HCT116 (cell line): ENCODE measurements around the gene PBX2. TPM values are rescaled to one million over a fixed set of nuclear protein-coding genes. Genes with fewer than 3 reads are reported as not detected.

Experiments used
- ATAC-seq: fragments of 200-7000 bp; cut with Tn5 transposase; 2 replicates; pipeline ENCODE4 v1.9.1; 2020; ENCODE audit warnings: mild to moderate bottlenecking, moderate library complexity
- BruUV-seq: library from RNA; stranded (reverse); fragments of 400-500 nt; replicated peaks from 2 replicates; lab custom pipeline; 2021; lab: Mats Ljungman, UMichigan
- CTCF ChIA-PET: fragments of 300-600 bp; sonication (Branson Sonifier 250); formaldehyde crosslinking; loops from one replicate; lab custom pipeline; 2021; ENCODE audit warnings: antibody characterized with exemption; lab: Charles Lee
- POLR2A ChIA-PET: fragments of 300-600, 350-600 bp; sonication (Branson Sonifier 250); formaldehyde crosslinking; loops from one replicate; lab custom pipeline; 2021; ENCODE audit warnings: antibody characterized with exemption; lab: Charles Lee
- RAD21 ChIA-PET, 2 experiments: fragments of 300-600 bp; sonication (Branson Sonifier 250); formaldehyde crosslinking; loops; one replicate each; lab custom pipeline; 2023; ENCODE audit warnings: low total read pairs in 2 of 2; ENCODE audit not compliant: uncharacterized antibody in 2 of 2, unreplicated experiment in 2 of 2, low non-redundant PET in 1 of 2; lab: Charles Lee
- DNase-seq: peaks from one replicate; pipeline ENCODE4 v3.0.0-alpha.2; 2010; ENCODE audit warnings: low read depth, low spot score
- H2AFZ ChIP-seq: fragments of 200-600 bp; shearing (Covaris generic), sonication (generic); 2 replicates; pipeline ENCODE4 v1.6.1; 2017; ENCODE audit warnings: low read depth, mixed run types, mixed read lengths, antibody characterized with exemption, low read length; ENCODE audit not compliant: poor library complexity, severe bottlenecking
- H3K27ac ChIP-seq: 2 replicates; pipeline ENCODE4 v1.5.1; 2012; ENCODE audit warnings: low read depth, low read length
- H3K27me3 ChIP-seq: fragments of 200-600 bp; sonication (generic); 2 replicates; pipeline ENCODE4 v1.6.1; 2016; ENCODE audit warnings: mixed run types, low read length, mixed read lengths; ENCODE audit not compliant: insufficient read depth
- H3K36me3 ChIP-seq, 2 experiments: fragments of 200-500 bp in 1 of 2; fragments of 200-600 bp in 1 of 2; sonication (Bioruptor generic) in 1 of 2; sonication (generic) in 1 of 2; 2 replicates each; pipeline versions ENCODE4 v1.5.1 to v1.6.1; 2014 to 2016; ENCODE audit warnings: low read length in 2 of 2, inconsistent platforms in 1 of 2, mixed read lengths in 1 of 2, mixed run types in 1 of 2; ENCODE audit not compliant: insufficient read depth in 2 of 2, control insufficient read depth in 1 of 2
- H3K4me1 ChIP-seq, 2 experiments: fragments of 200-600 bp in 1 of 2; sonication (generic) in 1 of 2; 2 replicates each; pipeline versions ENCODE4 v1.5.1 to v1.6.1; 2012 to 2017; ENCODE audit warnings: low read length in 2 of 2, inconsistent platforms in 1 of 2, mild to moderate bottlenecking in 1 of 2, mixed read lengths in 1 of 2, mixed run types in 1 of 2, moderate library complexity in 1 of 2; ENCODE audit not compliant: insufficient read depth in 2 of 2, control insufficient read depth in 1 of 2
- H3K4me2 ChIP-seq: fragments of 200-600 bp; sonication (generic); 2 replicates; pipeline ENCODE4 v1.6.1; 2017; ENCODE audit warnings: mixed run types, low read length, mixed read lengths
- H3K4me3 ChIP-seq, 2 experiments: fragments of 200-600 bp in 1 of 2; sonication (generic) in 1 of 2; replicated peaks in 1 of 2; 2 replicates each; pipeline ENCODE4 v1.5.1; 2011 to 2016; ENCODE audit warnings: low read length in 2 of 2, control low read depth in 1 of 2, low read depth in 1 of 2, mild to moderate bottlenecking in 1 of 2, mixed read lengths in 1 of 2, mixed run types in 1 of 2
- H3K79me2 ChIP-seq: fragments of 200-600 bp; sonication (generic); 2 replicates; pipeline ENCODE4 v1.6.1; 2017; ENCODE audit warnings: mild to moderate bottlenecking, mixed run types, low read length, moderate library complexity, mixed read lengths; ENCODE audit not compliant: insufficient read depth
- H3K9ac ChIP-seq: fragments of 200-600 bp; sonication (generic); 2 replicates; pipeline ENCODE4 v1.6.1; 2016; ENCODE audit warnings: low read length, mixed read lengths
- H3K9me2 ChIP-seq: fragments of 200-600 bp; sonication (generic), shearing (Covaris generic); 2 replicates; pipeline ENCODE4 v1.6.1; 2017; ENCODE audit warnings: mixed run types, mild to moderate bottlenecking, moderate library complexity; ENCODE audit not compliant: insufficient read depth
- H3K9me3 ChIP-seq, 2 experiments: fragments of 200-500 bp in 1 of 2; fragments of 200-600 bp in 1 of 2; sonication (Bioruptor generic) in 1 of 2; sonication (generic) in 1 of 2; 2 replicates each; pipeline ENCODE4 v1.6.1; 2014 to 2017; ENCODE audit warnings: low read length in 2 of 2, mixed read lengths in 2 of 2, inconsistent platforms in 1 of 2, low read depth in 1 of 2, mild to moderate bottlenecking in 1 of 2, mixed run types in 1 of 2, moderate library complexity in 1 of 2; ENCODE audit not compliant: control insufficient read depth in 1 of 2, insufficient read depth in 1 of 2
- H4K20me1 ChIP-seq: fragments of 200-600 bp; sonication (generic), shearing (Covaris generic); 2 replicates; pipeline ENCODE4 v1.6.1; 2017; ENCODE audit warnings: mixed run types, mild to moderate bottlenecking, moderate library complexity; ENCODE audit not compliant: insufficient read depth
- CBX3 ChIP-seq: IDR thresholded peaks from 2 replicates; pipeline ENCODE4 v1.6.1; 2012; ENCODE audit warnings: low read depth
- CEBPB ChIP-seq: IDR thresholded peaks from 2 replicates; pipeline ENCODE4 v1.6.1; 2012; ENCODE audit warnings: low read depth
- EGR1 ChIP-seq: IDR thresholded peaks from 2 replicates; pipeline ENCODE4 v1.6.1; 2012; ENCODE audit warnings: low read depth
- EZH2 ChIP-seq: fragments of 200-600 bp; sonication (generic); IDR thresholded peaks from 2 replicates; pipeline ENCODE4 v1.6.1; 2017; ENCODE audit warnings: antibody characterized with exemption, mixed run types
- EZH2phosphoT487 ChIP-seq: fragments of 200-600 bp; IDR thresholded peaks from 2 replicates; pipeline ENCODE4 v1.6.1; 2018; ENCODE audit warnings: antibody characterized with exemption, borderline replicate concordance
- FOSL1 ChIP-seq: IDR thresholded peaks from 2 replicates; pipeline ENCODE4 v1.6.1; 2012; ENCODE audit warnings: low read depth
- JUND ChIP-seq: IDR thresholded peaks from 2 replicates; pipeline ENCODE4 v1.6.1; 2012
- POLR2AphosphoS5 ChIP-seq: IDR thresholded peaks from 2 replicates; pipeline ENCODE4 v1.6.1; 2011; ENCODE audit warnings: mild to moderate bottlenecking, low read depth, low read length, moderate library complexity
- SIN3A ChIP-seq: IDR thresholded peaks from 2 replicates; pipeline ENCODE4 v1.6.1; 2012; ENCODE audit warnings: low read depth
- SRF ChIP-seq: IDR thresholded peaks from 2 replicates; pipeline ENCODE4 v1.6.1; 2012; ENCODE audit warnings: low read depth
- TCF7L2 ChIP-seq: IDR thresholded peaks from 2 replicates; pipeline ENCODE4 v1.7.0; 2011; ENCODE audit warnings: borderline replicate concordance, inconsistent platforms; ENCODE audit not compliant: insufficient read depth, insufficient read length; ENCODE audit errors: extremely low read depth
- YY1 ChIP-seq: IDR thresholded peaks from 2 replicates; pipeline ENCODE4 v1.6.1; 2011; ENCODE audit warnings: low read length, low read depth, moderate library complexity, mild to moderate bottlenecking; ENCODE audit not compliant: insufficient replicate concordance; ENCODE audit errors: extremely low read depth
- ZFX ChIP-seq: fragments of 450-650 bp; IDR thresholded peaks from 2 replicates; pipeline ENCODE4 v1.6.1; 2017
- ZNF274 ChIP-seq: fragments of 200-500 bp; sonication (Bioruptor generic); IDR thresholded peaks from 2 replicates; pipeline ENCODE4 v1.6.1; 2014; ENCODE audit warnings: mild to moderate bottlenecking, low read depth, low read length, inconsistent platforms
- intact Hi-C: fragments of 100-400 bp; cut with micrococcal nuclease; formaldehyde crosslinking; loops from 2 replicates; pipeline ENCODE4 v1.10.0; 2022
- total RNA-seq: library from RNA; stranded (reverse); gene quantifications from one replicate; pipeline ENCODE4 v1.2.1, GENCODE V29; 2021; ENCODE audit not compliant: unreplicated experiment
- TF ChIP-seq, protein P1 (sequence below): IDR thresholded peaks from 2 replicates; pipeline ENCODE4 v1.6.1; 2012; ENCODE audit warnings: low read depth
- TF ChIP-seq, protein P2 (sequence below): IDR thresholded peaks from 2 replicates; pipeline ENCODE4 v1.6.1; 2012
- TF ChIP-seq, protein P3 (sequence below): IDR thresholded peaks from 2 replicates; pipeline ENCODE4 v1.6.1; 2012
- TF ChIP-seq, protein P4 (sequence below), 3 experiments: fragments of 200-600 bp in 1 of 3; sonication (generic) in 1 of 3; IDR thresholded peaks in 2 of 3; conservative IDR thresholded peaks in 1 of 3; 2 replicates each; pipeline ENCODE4 v1.5.1; 2012 to 2017; ENCODE audit warnings: low read depth in 2 of 3, low read length in 2 of 3, antibody characterized with exemption in 1 of 3, borderline replicate concordance in 1 of 3, control low read depth in 1 of 3, mild to moderate bottlenecking in 1 of 3, mixed read lengths in 1 of 3, mixed run types in 1 of 3, moderate library complexity in 1 of 3; ENCODE audit not compliant: insufficient read depth in 1 of 3
- TF ChIP-seq, protein P5 (sequence below): IDR thresholded peaks from 2 replicates; pipeline ENCODE4 v1.6.1; 2011; ENCODE audit warnings: mild to moderate bottlenecking, low read length, moderate library complexity; ENCODE audit not compliant: insufficient replicate concordance; ENCODE audit errors: extremely low read depth

PBX2 gene
- total RNA-seq, 1 experiment from 2014 or later = 79.0 TPM

DNA sequence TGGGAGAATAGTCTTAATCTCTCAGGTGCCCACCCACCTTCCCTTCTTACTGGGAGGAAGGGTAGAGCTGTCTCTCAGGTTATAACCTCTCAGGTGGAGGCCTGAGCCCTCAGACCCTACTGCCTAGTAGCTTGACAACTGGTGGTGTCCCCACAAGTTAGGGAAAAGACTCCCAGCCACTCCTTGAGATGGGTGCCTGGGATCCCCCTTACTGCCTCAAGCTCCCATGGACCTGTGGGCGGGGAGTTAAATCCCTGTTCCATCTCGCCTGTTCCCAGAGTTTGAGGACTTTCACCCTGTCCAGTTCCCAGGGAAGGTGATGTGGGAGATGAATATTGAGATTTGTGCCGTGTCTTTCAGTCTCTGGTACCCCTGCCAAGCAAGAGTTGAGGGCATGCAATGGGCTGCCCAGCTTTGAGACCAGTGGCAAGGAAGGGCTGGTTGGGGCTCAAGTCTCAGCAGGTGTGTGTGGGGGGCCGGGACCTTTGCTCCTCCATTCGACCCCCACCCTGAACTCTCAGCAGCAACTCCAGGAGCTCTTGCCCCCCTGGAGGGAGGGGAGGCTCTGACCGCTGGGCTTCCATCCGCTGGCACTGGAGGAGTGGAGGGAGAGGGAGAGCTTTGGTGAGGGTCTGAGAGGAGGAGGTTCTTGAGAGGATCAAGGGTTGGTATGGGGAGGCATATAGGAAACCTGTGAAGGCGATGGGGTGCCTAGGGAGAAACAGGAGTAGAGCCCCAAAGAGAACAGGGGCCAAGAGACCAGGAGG, 1.1 kb upstream of the PBX2 start:
- no peaks in the 10 kb centered on the region for H3K9me2 ChIP-seq
- peaks cover 22 to 60% of the 10 kb centered on the region in 2 experiments for H3K4me1 ChIP-seq
- no peak for ATAC-seq
- peak overlapping the region; percentile 80 to 84 for H3K4me3 ChIP-seq
- POLR2A ChIA-PET = interaction anchor here (0.9 to 1.7 kb wide), 3 partner anchors 9 to 64 kb away, joined by 3 to 4 read pairs (median 4); partner anchors contain the start of gene ATF6B
- no peaks in the 10 kb centered on the region for H4K20me1 ChIP-seq
- peak overlapping the region; percentile 81 for H3K4me2 ChIP-seq
- peaks cover 0 to 3% of the 10 kb centered on the region in 2 experiments; a peak in 2 of 4 replicates for H3K36me3 ChIP-seq
- no peak overlapping the region for H2AFZ ChIP-seq
- TF ChIP-seq CEBPB (no peak), EZH2phosphoT487 (no peak), ZFX (no peak), JUND (no peak), ZNF274 (no peak), TCF7L2 (no peak), SRF (no peak), FOSL1 (no peak), POLR2AphosphoS5 (no peak), CBX3 (no peak), EGR1 (no peak), YY1 (no peak), SIN3A (no peak), EZH2 (no peak)
- TF ChIP-seq, protein P1, sequence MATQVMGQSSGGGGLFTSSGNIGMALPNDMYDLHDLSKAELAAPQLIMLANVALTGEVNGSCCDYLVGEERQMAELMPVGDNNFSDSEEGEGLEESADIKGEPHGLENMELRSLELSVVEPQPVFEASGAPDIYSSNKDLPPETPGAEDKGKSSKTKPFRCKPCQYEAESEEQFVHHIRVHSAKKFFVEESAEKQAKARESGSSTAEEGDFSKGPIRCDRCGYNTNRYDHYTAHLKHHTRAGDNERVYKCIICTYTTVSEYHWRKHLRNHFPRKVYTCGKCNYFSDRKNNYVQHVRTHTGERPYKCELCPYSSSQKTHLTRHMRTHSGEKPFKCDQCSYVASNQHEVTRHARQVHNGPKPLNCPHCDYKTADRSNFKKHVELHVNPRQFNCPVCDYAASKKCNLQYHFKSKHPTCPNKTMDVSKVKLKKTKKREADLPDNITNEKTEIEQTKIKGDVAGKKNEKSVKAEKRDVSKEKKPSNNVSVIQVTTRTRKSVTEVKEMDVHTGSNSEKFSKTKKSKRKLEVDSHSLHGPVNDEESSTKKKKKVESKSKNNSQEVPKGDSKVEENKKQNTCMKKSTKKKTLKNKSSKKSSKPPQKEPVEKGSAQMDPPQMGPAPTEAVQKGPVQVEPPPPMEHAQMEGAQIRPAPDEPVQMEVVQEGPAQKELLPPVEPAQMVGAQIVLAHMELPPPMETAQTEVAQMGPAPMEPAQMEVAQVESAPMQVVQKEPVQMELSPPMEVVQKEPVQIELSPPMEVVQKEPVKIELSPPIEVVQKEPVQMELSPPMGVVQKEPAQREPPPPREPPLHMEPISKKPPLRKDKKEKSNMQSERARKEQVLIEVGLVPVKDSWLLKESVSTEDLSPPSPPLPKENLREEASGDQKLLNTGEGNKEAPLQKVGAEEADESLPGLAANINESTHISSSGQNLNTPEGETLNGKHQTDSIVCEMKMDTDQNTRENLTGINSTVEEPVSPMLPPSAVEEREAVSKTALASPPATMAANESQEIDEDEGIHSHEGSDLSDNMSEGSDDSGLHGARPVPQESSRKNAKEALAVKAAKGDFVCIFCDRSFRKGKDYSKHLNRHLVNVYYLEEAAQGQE = no peak
- TF ChIP-seq, protein P2, sequence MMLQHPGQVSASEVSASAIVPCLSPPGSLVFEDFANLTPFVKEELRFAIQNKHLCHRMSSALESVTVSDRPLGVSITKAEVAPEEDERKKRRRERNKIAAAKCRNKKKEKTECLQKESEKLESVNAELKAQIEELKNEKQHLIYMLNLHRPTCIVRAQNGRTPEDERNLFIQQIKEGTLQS = no peak
- TF ChIP-seq, protein P3, sequence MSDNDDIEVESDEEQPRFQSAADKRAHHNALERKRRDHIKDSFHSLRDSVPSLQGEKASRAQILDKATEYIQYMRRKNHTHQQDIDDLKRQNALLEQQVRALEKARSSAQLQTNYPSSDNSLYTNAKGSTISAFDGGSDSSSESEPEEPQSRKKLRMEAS = no peak
- TF ChIP-seq, protein P4, sequence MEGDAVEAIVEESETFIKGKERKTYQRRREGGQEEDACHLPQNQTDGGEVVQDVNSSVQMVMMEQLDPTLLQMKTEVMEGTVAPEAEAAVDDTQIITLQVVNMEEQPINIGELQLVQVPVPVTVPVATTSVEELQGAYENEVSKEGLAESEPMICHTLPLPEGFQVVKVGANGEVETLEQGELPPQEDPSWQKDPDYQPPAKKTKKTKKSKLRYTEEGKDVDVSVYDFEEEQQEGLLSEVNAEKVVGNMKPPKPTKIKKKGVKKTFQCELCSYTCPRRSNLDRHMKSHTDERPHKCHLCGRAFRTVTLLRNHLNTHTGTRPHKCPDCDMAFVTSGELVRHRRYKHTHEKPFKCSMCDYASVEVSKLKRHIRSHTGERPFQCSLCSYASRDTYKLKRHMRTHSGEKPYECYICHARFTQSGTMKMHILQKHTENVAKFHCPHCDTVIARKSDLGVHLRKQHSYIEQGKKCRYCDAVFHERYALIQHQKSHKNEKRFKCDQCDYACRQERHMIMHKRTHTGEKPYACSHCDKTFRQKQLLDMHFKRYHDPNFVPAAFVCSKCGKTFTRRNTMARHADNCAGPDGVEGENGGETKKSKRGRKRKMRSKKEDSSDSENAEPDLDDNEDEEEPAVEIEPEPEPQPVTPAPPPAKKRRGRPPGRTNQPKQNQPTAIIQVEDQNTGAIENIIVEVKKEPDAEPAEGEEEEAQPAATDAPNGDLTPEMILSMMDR (IDR thresholded peaks at IDR 0.05 in 2 of 3, conservative IDR thresholded peaks at IDR 0.05 in 1 of 3; ENCODE audit: borderline replicate concordance in 1 of 3, insufficient read depth in 1 of 3, low read depth in 2 of 3, low read length in 2 of 3) = no peak
- TF ChIP-seq, protein P5, sequence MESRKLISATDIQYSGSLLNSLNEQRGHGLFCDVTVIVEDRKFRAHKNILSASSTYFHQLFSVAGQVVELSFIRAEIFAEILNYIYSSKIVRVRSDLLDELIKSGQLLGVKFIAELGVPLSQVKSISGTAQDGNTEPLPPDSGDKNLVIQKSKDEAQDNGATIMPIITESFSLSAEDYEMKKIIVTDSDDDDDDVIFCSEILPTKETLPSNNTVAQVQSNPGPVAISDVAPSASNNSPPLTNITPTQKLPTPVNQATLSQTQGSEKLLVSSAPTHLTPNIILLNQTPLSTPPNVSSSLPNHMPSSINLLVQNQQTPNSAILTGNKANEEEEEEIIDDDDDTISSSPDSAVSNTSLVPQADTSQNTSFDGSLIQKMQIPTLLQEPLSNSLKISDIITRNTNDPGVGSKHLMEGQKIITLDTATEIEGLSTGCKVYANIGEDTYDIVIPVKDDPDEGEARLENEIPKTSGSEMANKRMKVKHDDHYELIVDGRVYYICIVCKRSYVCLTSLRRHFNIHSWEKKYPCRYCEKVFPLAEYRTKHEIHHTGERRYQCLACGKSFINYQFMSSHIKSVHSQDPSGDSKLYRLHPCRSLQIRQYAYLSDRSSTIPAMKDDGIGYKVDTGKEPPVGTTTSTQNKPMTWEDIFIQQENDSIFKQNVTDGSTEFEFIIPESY = no peak
- CTCF ChIA-PET = interaction anchor here (1.3 to 1.5 kb wide), 2 partner anchors 14 to 72 kb away, joined by 4 to 10 read pairs; no protein-coding TSS in a partner anchor
- RAD21 ChIA-PET = no interaction called here
- peak overlapping the region; percentile 81; the same call in 1 of the 2 replicates for H3K27ac ChIP-seq
- DNase-seq = no peak
- H3K79me2 ChIP-seq = peaks cover 13% of the 10 kb centered on the region
- intact Hi-C loops = no loop called here
- H3K27me3 ChIP-seq = no peaks in the 10 kb centered on the region
- BruUV-seq = no TSS peak
- H3K9me3 ChIP-seq = no peaks in the 10 kb centered on the region
- H3K9ac ChIP-seq = no peak overlapping the region
